HepG2 (cell line): Measurements from ENCODE around the gene NEURL1B. TPM values are rescaled to one million over a fixed set of nuclear protein-coding genes. Genes with fewer than 3 reads are reported as not detected.

Experiments used
- ATAC-seq: fragments of 200-7000 bp; cut with Tn5 transposase; 3 replicates; pipeline ENCODE4 v1.9.1; 2020; ENCODE audit warnings: mild to moderate bottlenecking, moderate library complexity
- BruUV-seq: library from RNA; stranded (reverse); fragments of 400-500 nt; replicated peaks from 2 replicates; lab custom pipeline; 2021; lab: Mats Ljungman, UMichigan
- CTCF ChIA-PET: fragments of 300-600 bp; formaldehyde crosslinking; extraction: SDS; loops from one replicate; lab custom pipeline; 2021; ENCODE audit warnings: low total read pairs, inconsistent platforms, low intra/inter-chr PET ratio; lab: Yijun Ruan, JAX
- POLR2A ChIA-PET: fragments of 350-600 bp; sonication (Branson Sonifier 250); formaldehyde crosslinking; loops from one replicate; lab custom pipeline; 2020; ENCODE audit warnings: antibody characterized with exemption, inconsistent platforms; lab: Yijun Ruan, JAX
- DNase-seq: peaks from one replicate; pipeline ENCODE4 v3.0.0-alpha.2; 2015; ENCODE audit warnings: low spot score
- FAIRE-seq: peaks from 3 replicates; lab custom pipeline; 2011; peaks lifted over from hg19 to GRCh38; lab: Jason Lieb, UNC
- H2AFZ ChIP-seq: one replicate; pipeline ENCODE4 v1.6.1; 2011; ENCODE audit warnings: low read length, inconsistent platforms
- H3K27ac ChIP-seq: fragments of 300-600 bp; 3 replicates; pipeline ENCODE4 v1.8.0; 2011; ENCODE audit warnings: mixed run types, mild to moderate bottlenecking, mixed read lengths, low read length, inconsistent platforms; ENCODE audit not compliant: insufficient read depth; ENCODE audit errors: extremely low read length
- H3K27me3 ChIP-seq, 2 experiments: fragments of 200-600 bp in 1 of 2; 2 replicates in 1 of 2; 3 replicates in 1 of 2; pipeline versions ENCODE4 v1.6.0 to v1.8.0; 2011; ENCODE audit warnings: low read length in 2 of 2, mild to moderate bottlenecking in 2 of 2, moderate library complexity in 2 of 2, inconsistent platforms in 1 of 2; ENCODE audit not compliant: insufficient read depth in 2 of 2, control insufficient read depth in 1 of 2
- H3K36me3 ChIP-seq, 2 experiments: fragments of 200-600 bp in 1 of 2; replicated peaks in 1 of 2; 2 replicates in 1 of 2; 3 replicates in 1 of 2; pipeline versions ENCODE4 v1.5.1 to v1.8.0; 2011; ENCODE audit warnings: low read length in 2 of 2, inconsistent platforms in 1 of 2; ENCODE audit not compliant: insufficient read depth in 2 of 2, control insufficient read depth in 1 of 2
- H3K4me1 ChIP-seq: 2 replicates; pipeline ENCODE4 v1.5.1; 2012; ENCODE audit warnings: low read length, inconsistent platforms; ENCODE audit not compliant: insufficient read depth
- H3K4me2 ChIP-seq: 2 replicates; pipeline ENCODE4 v1.6.0; 2011; ENCODE audit warnings: low read depth, low read length, inconsistent platforms
- H3K4me3 ChIP-seq, 3 experiments: fragments of 200-600 bp in 1 of 3; sonication (generic), shearing (Covaris generic) in 1 of 3; replicated peaks in 1 of 3; 2 replicates each; pipeline ENCODE4 v1.5.1; 2011 to 2016; ENCODE audit warnings: low read length in 3 of 3, inconsistent platforms in 2 of 3, low read depth in 2 of 3, mild to moderate bottlenecking in 2 of 3, control low read depth in 1 of 3, mixed read lengths in 1 of 3; ENCODE audit not compliant: insufficient read depth in 1 of 3
- H3K79me2 ChIP-seq: one replicate; pipeline ENCODE4 v1.6.1; 2011; ENCODE audit warnings: low read length, inconsistent platforms; ENCODE audit not compliant: insufficient read depth
- H3K9ac ChIP-seq: 2 replicates; pipeline ENCODE4 v1.6.0; 2011; ENCODE audit warnings: mild to moderate bottlenecking, low read depth, low read length, inconsistent platforms; ENCODE audit not compliant: insufficient read depth
- H3K9me3 ChIP-seq: 2 replicates; pipeline ENCODE4 v1.5.1; 2012; ENCODE audit warnings: mild to moderate bottlenecking, low read length
- H4K20me1 ChIP-seq: 2 replicates; pipeline ENCODE4 v1.6.0; 2011; ENCODE audit warnings: inconsistent platforms, mild to moderate bottlenecking, low read length, moderate library complexity; ENCODE audit not compliant: insufficient read depth
- CENPT ChIP-seq: sonication (generic); formaldehyde crosslinking; IDR thresholded peaks from 2 replicates; pipeline ENCODE4 v1.8.0; 2022; ENCODE audit warnings: low read depth, mild to moderate bottlenecking, moderate library complexity, missing genetic modification reagents
- CERS6 ChIP-seq: sonication (generic); formaldehyde crosslinking; IDR thresholded peaks from 2 replicates; pipeline ENCODE4 v1.5.0; 2020; ENCODE audit warnings: missing genetic modification reagents
- CREBL2 ChIP-seq: sonication (generic); formaldehyde crosslinking; IDR thresholded peaks from 2 replicates; pipeline ENCODE4 v1.8.1; 2023; ENCODE audit warnings: missing genetic modification reagents, mild to moderate bottlenecking, borderline replicate concordance
- GATAD1 ChIP-seq: IDR thresholded peaks from 2 replicates; pipeline ENCODE4 v1.6.1; 2016; ENCODE audit warnings: missing genetic modification reagents, missing compliant biosample characterization
- GLMP ChIP-seq: sonication (generic); formaldehyde crosslinking; IDR thresholded peaks from 2 replicates; pipeline ENCODE4 v1.9.0; 2021; ENCODE audit warnings: missing genetic modification reagents, mild to moderate bottlenecking, borderline replicate concordance
- KLF15 ChIP-seq: sonication (generic); formaldehyde crosslinking; IDR thresholded peaks from 2 replicates; pipeline ENCODE4 v1.8.1; 2023; ENCODE audit warnings: borderline replicate concordance, mild to moderate bottlenecking, inconsistent platforms, missing genetic modification reagents, mixed read lengths
- MXD4 ChIP-seq: IDR thresholded peaks from 2 replicates; pipeline ENCODE4 v1.6.1; 2016; ENCODE audit warnings: mild to moderate bottlenecking, missing biosample characterization, missing genetic modification reagents
- POLR2G ChIP-seq: fragments of 200-400 bp; formaldehyde crosslinking; IDR thresholded peaks from 2 replicates; pipeline ENCODE4 v1.6.1; 2018; ENCODE audit warnings: mild to moderate bottlenecking, low read depth, low read length, moderate library complexity
- SSRP1 ChIP-seq: IDR thresholded peaks from 2 replicates; pipeline ENCODE4 v1.6.1; 2016; ENCODE audit warnings: control low read depth
- WGBS: methylation state at CpG from one replicate; pipeline ENCODE4 v1.1.6; 2017; ENCODE audit warnings: low lambda C conversion rate; 5-methylcytosine and 5-hydroxymethylcytosine counted together
- in situ Hi-C: cut with HindIII; loops from 2 replicates; pipeline ENCODE4 v1.10.0; 2017; ENCODE audit warnings: low pct_unique_long_range_greater_than_20kb; ENCODE audit not compliant: extremely low pct_ligation_motif_present
- intact Hi-C: fragments of 100-400 bp; cut with micrococcal nuclease; formaldehyde crosslinking; loops from one replicate; pipeline ENCODE4 v1.10.0; 2022; ENCODE audit not compliant: unreplicated experiment
- polyA plus RNA-seq, 8 experiments: library from polyadenylated mRNA; depleted of rRNA in 3 of 8; stranded (reverse) in 7 of 8; unstranded in 1 of 8; fragments of >200 nt; fragmentation: Illumina TruSeq in 4 of 8; extraction: Trizol in 4 of 8; gene quantifications; 2 replicates each; pipeline versions ENCODE4 v1.2.1 to v1.2.3, GENCODE V29; 2011 to 2016; ENCODE audit warnings: low read depth in 4 of 8, missing spikeins in 1 of 8, mixed read lengths in 1 of 8; ENCODE audit not compliant: insufficient read depth in 1 of 8
- total RNA-seq, 5 experiments: library from RNA; depleted of rRNA; stranded (reverse); fragments of >200 nt; fragmentation: Illumina TruSeq; extraction: Trizol; gene quantifications; 2 replicates each; pipeline ENCODE4 v1.2.3, GENCODE V29; 2016; ENCODE audit warnings: low read depth in 1 of 5
- TF ChIP-seq, protein P1 (sequence below): sonication (generic); IDR thresholded peaks from 2 replicates; pipeline ENCODE4 v1.6.1; 2016; ENCODE audit warnings: low read depth, borderline replicate concordance
- TF ChIP-seq, protein P2 (sequence below): sonication (generic); formaldehyde crosslinking; IDR thresholded peaks from 2 replicates; pipeline ENCODE4 v1.5.1; 2020; ENCODE audit warnings: missing genetic modification reagents, mild to moderate bottlenecking, borderline replicate concordance

Gene NEURL1B
- total and polyA plus RNA-seq, 2 of the 13 experiments (the other 11 are each of a cell fraction or from before 2014, with no cell fraction given), result 0.09 to 0.13 TPM

- TF ChIP-seq CERS6 (no peak), KLF15 (CRISPR knock-in tag) (no peak), GATAD1 (CRISPR knock-in tag) (no peak), CREBL2 (CRISPR knock-in tag) (no peak), CENPT (CRISPR knock-in tag) (no peak)
- TF ChIP-seq, protein P1, sequence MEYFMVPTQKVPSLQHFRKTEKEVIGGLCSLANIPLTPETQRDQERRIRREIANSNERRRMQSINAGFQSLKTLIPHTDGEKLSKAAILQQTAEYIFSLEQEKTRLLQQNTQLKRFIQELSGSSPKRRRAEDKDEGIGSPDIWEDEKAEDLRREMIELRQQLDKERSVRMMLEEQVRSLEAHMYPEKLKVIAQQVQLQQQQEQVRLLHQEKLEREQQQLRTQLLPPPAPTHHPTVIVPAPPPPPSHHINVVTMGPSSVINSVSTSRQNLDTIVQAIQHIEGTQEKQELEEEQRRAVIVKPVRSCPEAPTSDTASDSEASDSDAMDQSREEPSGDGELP, result no peak
Observed at GRCh38 chr5:172630986-172631385, 10.1 kb upstream of the NEURL1B start (continued).

- intact Hi-C loops, result no loop called here
- CTCF ChIA-PET, result no interaction called here
Observed at GRCh38 chr5:172632346-172633092, 8.5 kb upstream of the NEURL1B start.

More at GRCh38 chr5:172632346-172633092, 8.5 kb upstream of the NEURL1B start:
- H3K9me3 ChIP-seq, result no peaks in the 10 kb centered on the region
- H2AFZ ChIP-seq, result no peak overlapping the region
- no peaks in the 10 kb centered on the region for H3K36me3 ChIP-seq
- TF ChIP-seq GLMP (CRISPR knock-in tag), result no peak
- TF ChIP-seq, protein P2, sequence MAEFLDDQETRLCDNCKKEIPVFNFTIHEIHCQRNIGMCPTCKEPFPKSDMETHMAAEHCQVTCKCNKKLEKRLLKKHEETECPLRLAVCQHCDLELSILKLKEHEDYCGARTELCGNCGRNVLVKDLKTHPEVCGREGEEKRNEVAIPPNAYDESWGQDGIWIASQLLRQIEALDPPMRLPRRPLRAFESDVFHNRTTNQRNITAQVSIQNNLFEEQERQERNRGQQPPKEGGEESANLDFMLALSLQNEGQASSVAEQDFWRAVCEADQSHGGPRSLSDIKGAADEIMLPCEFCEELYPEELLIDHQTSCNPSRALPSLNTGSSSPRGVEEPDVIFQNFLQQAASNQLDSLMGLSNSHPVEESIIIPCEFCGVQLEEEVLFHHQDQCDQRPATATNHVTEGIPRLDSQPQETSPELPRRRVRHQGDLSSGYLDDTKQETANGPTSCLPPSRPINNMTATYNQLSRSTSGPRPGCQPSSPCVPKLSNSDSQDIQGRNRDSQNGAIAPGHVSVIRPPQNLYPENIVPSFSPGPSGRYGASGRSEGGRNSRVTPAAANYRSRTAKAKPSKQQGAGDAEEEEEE, result no peak
- no peak for TF ChIP-seq SSRP1 (CRISPR knock-in tag)
- no peak for TF ChIP-seq MXD4
- no peak for TF ChIP-seq POLR2G
- TF ChIP-seq, all 625 proteins: peak for 0
- ATAC-seq (no peak), FAIRE-seq (no peak), DNase-seq (no peak)
- Histone ChIP-seq H3K79me2 (no peaks in the 10 kb centered on the region), H3K27ac (no peak overlapping the region), H3K4me2 (no peak overlapping the region), H3K9ac (no peak overlapping the region), H3K27me3 (peaks cover 0 to 9% of the 10 kb centered on the region in 2 experiments; a peak in 2 of 5 replicates), H3K4me3 (no peak overlapping the region), H4K20me1 (no peaks in the 10 kb centered on the region), H3K4me1 (no peaks in the 10 kb centered on the region)
- no TSS peak for BruUV-seq
- POLR2A ChIA-PET, result no interaction called here
- in situ Hi-C loops, result no loop called here
- WGBS, result 63% methylated on average over 5 of the region's 6 CpGs
